Measurements from ENCODE around the gene PPFIA3. TPM values are rescaled to one million over a fixed set of nuclear protein-coding genes. Genes with fewer than 3 reads are reported as not detected.
A peak's percentile ranks its signal among the peaks of the same experiment; 100 is the strongest.

PPFIA3 gene
- total and polyA plus RNA-seq, 8 donors = 0.45 to 19.7 (median 7.6) TPM

DNA sequence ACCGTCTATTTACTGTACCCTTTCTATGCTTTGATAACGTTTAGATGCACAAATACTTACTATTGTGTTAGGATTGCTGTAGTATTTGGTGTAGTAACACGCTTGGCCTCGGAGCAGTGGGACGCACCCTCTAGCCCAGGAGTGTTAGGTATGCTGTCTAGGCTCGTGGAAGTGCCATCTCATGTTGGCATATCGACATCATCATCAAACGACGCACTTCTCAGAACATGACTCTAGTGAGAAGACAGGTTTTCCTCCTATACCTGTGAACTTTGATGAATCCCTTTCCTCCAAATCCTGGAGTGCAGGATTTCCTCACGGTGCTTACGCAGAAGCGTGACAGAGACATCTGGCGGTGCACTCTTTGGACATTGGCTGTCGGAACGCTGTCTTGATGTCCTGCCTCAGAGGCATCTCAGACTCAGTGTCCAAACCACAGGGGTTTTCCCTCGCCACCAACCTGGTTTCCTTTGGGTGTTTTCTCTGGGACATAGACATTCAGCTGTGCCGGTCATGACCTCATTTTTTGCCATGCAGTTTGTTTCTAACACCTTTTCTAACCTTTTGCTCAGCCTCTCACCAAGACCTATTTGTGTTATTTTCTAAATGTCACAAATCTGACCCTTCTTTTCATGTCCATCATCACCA is 27.8 kb upstream of the PPFIA3 start:
- H3K36me3 ChIP-seq = peaks cover 74 to 96% (median 93%) of the 10 kb centered on the region in 4 donors
- TF ChIP-seq, protein P1, sequence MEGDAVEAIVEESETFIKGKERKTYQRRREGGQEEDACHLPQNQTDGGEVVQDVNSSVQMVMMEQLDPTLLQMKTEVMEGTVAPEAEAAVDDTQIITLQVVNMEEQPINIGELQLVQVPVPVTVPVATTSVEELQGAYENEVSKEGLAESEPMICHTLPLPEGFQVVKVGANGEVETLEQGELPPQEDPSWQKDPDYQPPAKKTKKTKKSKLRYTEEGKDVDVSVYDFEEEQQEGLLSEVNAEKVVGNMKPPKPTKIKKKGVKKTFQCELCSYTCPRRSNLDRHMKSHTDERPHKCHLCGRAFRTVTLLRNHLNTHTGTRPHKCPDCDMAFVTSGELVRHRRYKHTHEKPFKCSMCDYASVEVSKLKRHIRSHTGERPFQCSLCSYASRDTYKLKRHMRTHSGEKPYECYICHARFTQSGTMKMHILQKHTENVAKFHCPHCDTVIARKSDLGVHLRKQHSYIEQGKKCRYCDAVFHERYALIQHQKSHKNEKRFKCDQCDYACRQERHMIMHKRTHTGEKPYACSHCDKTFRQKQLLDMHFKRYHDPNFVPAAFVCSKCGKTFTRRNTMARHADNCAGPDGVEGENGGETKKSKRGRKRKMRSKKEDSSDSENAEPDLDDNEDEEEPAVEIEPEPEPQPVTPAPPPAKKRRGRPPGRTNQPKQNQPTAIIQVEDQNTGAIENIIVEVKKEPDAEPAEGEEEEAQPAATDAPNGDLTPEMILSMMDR (IDR thresholded peaks at IDR 0.05) = no peak
- no peak for TF ChIP-seq POLR2AphosphoS5 (IDR thresholded peaks at IDR 0.05)
- TF ChIP-seq EP300 (IDR thresholded peaks at IDR 0.05) = no peak
- no peaks in the 10 kb centered on the region for H3K9me3 ChIP-seq
- H3K4me1 ChIP-seq = peaks cover 18 to 38% (median 33%) of the 10 kb centered on the region in 4 donors
- H3K27me3 ChIP-seq = no peaks in the 10 kb centered on the region
- no peak overlapping the region for H3K27ac ChIP-seq
- no peak for DNase-seq
- intact Hi-C loops (cut with DNase I; ENCODE audit: low total_unique reads) = loop anchor here (10.0 kb wide), 1 partner anchor 63 kb away; the partner anchor contains the start of genes HRC and TRPM4
- WGBS, 5 donors = 82 to 88% (median 87%) methylated on average over 17 of the region's 17 CpGs
- no peak overlapping the region for H3K4me3 ChIP-seq

DNA sequence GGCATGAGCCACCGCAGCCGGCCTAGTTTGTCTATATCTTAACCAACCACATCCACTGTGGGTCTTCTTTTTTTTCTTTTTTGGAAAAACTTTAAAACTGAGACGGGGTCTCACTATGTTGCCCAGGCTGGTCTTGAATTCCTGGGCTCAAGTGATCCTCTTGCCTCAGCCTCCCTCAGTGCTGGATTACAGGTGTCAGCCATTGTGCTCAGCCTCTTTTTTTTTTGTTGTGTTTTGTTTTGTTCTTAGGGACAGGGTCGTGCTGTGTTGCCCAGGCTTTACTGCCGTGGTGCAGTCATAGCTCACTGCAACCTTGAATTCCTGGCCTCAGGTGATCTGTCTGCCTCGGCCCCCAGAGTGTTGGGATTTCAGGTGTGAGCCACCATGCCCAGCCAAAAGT is 26.7 kb upstream of the PPFIA3 start:
- WGBS, 5 donors = 90 to 95% (median 92%) methylated on average over 6 of the region's 6 CpGs
- DNase-seq = no peak
- H3K4me1 ChIP-seq = peaks cover 6 to 37% (median 28%) of the 10 kb centered on the region in 4 donors
- no peak overlapping the region for H3K4me3 ChIP-seq
- H3K27ac ChIP-seq = no peak overlapping the region
- H3K36me3 ChIP-seq = peaks cover 86 to 100% (median 99%) of the 10 kb centered on the region in 4 donors
- no peak for TF ChIP-seq POLR2A (IDR thresholded peaks at IDR 0.05)
- TF ChIP-seq POLR2AphosphoS5 (IDR thresholded peaks at IDR 0.05) = no peak
- TF ChIP-seq EP300 (IDR thresholded peaks at IDR 0.05) = no peak
- TF ChIP-seq, protein P1 (IDR thresholded peaks at IDR 0.05) = no peak
- H3K27me3 ChIP-seq = no peaks in the 10 kb centered on the region
- no peaks in the 10 kb centered on the region for H3K9me3 ChIP-seq
- intact Hi-C loops (cut with DNase I; ENCODE audit: low total_unique reads) = loop anchor here (10.0 kb wide), 1 partner anchor 62 kb away; the partner anchor contains the start of genes HRC and TRPM4

DNA sequence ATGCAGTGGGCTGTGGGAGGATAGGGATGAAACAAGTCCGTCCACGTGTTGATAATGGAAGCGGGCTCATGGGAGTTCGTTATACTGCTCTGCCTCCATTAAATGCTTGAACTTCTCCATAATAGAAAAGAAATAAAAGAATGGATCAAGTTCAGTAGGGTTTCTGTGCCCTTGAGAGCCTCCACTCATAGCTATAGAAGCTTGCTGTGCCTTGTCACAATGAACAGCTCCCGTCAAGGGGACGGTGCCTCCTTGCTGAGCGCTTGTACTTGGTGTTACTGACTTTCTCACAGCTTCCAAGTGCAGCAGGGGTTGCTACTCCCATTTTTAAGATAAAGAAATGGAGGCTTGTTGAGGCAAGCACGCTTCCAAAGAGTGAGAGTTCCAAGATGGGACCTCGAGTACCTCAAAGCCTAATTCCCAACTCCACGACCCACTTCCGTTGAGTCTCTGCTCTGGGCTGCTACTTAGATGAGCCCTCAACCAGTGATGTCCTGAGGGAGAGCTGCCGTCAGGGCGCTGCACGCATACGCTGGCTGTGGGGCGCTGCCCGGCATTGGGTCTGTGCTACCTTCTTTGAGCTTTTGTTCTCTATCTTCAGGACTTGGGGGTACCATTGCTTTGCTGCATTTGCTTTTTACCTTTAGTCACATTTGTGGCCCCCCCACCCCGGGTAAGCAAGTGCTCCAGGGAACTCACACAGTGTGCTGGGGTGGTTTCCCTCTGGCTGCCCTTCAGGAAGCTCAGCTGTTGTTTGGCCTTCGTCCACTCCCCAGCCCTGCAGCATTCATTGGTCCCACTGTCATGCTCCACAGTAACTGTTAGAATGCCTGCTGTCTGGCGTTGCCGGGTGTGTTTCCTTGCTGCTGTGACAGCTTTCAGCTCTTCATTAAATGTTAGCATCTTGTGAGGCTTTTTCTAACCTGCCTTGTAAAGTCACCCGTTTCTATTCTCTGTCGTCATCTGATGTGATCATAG is 24.6 kb upstream of the PPFIA3 start:
- Histone ChIP-seq H3K27me3 (no peaks in the 10 kb centered on the region), H3K4me1 (peaks cover 0 to 31% (median 25%) of the 10 kb centered on the region in 4 donors), H3K9me3 (no peaks in the 10 kb centered on the region), H3K4me3 (no peak overlapping the region), H3K27ac (peak overlapping the region in 1 of 5 donors; percentile 10), H3K36me3 (peaks cover 90 to 100% (median 99%) of the 10 kb centered on the region in 4 donors)
- TF ChIP-seq EP300 (IDR thresholded peaks at IDR 0.05) (no peak), POLR2AphosphoS5 (IDR thresholded peaks at IDR 0.05) (no peak), POLR2A (IDR thresholded peaks at IDR 0.05) (no peak)
- TF ChIP-seq, protein P1 (IDR thresholded peaks at IDR 0.05) = no peak
- 68 to 78% (median 73%) methylated on average over 23 of the region's 23 CpGs for WGBS, 5 donors
- DNase-seq = no peak
- intact Hi-C loops (cut with DNase I; ENCODE audit: low total_unique reads) = loop anchor here (5.0 to 10.0 kb wide), 2 partner anchors 60 to 113 kb away; partner anchors contain the start of genes HRC and TRPM4
